GM06990 (cell line): ENCODE measurements around the gene NIPBL.
A peak's percentile ranks its signal among the peaks of the same experiment; 100 is the strongest.

Source experiments
- DNase-seq: peaks from one replicate; pipeline ENCODE4 v3.0.0-alpha.2; 2011; ENCODE audit not compliant: insufficient read length; ENCODE audit errors: extremely low read depth
- H3K27me3 ChIP-seq: replicated peaks from 2 replicates; pipeline ENCODE4 v1.6.0; 2011; ENCODE audit warnings: low read length; ENCODE audit not compliant: control insufficient read depth, insufficient read depth
- H3K36me3 ChIP-seq: 2 replicates; pipeline ENCODE4 v1.5.1; 2011; ENCODE audit warnings: low read length; ENCODE audit not compliant: control insufficient read depth, insufficient read depth
- H3K4me3 ChIP-seq: replicated peaks from 2 replicates; pipeline ENCODE4 v1.5.1; 2011; ENCODE audit warnings: low read depth, mild to moderate bottlenecking, control low read depth, low read length
- CTCF ChIP-seq: IDR thresholded peaks from 2 replicates; pipeline ENCODE4 v1.5.1; 2011; ENCODE audit warnings: low read length, control low read depth, mild to moderate bottlenecking, inconsistent platforms; ENCODE audit not compliant: insufficient read depth, poor library complexity, severe bottlenecking

The NIPBL gene

GRCh38 chr5:36876299-36876964 lies at the start of gene NIPBL:
NIPBL (plus strand) TSS chr5:36876769; CDS start chr5:36953697, 76,928 bp downstream.
- H3K4me3 ChIP-seq: peak within 1 kb of the TSS; percentile 70
- no peak for TF ChIP-seq CTCF
- DNase-seq: peak; percentile 89
- no peaks in the 10 kb centered on the region for H3K27me3 ChIP-seq
- no peaks in the 10 kb centered on the region for H3K36me3 ChIP-seq

GRCh38 chr5:36832274-36832673 lies 44.3 kb upstream of the NIPBL start:
- Histone ChIP-seq H3K4me3 (no peak overlapping the region), H3K27me3 (no peaks in the 10 kb centered on the region), H3K36me3 (no peaks in the 10 kb centered on the region)
- TF ChIP-seq CTCF: no peak
- DNase-seq: no peak

GRCh38 chr5:36836831-36837230 lies 39.7 kb upstream of the NIPBL start:
- no peak for TF ChIP-seq CTCF
- Histone ChIP-seq H3K27me3 (no peaks in the 10 kb centered on the region), H3K4me3 (no peak overlapping the region), H3K36me3 (no peaks in the 10 kb centered on the region)
- no peak for DNase-seq

- H3K27me3 ChIP-seq: no peaks in the 10 kb centered on the region
- DNase-seq: no peak
- H3K4me3 ChIP-seq: no peak overlapping the region
- no peaks in the 10 kb centered on the region for H3K36me3 ChIP-seq
- no peak for TF ChIP-seq CTCF
Measured at GRCh38 chr5:36839489-36840476, 36.8 kb upstream of the NIPBL start.

- Histone ChIP-seq H3K27me3 (no peaks in the 10 kb centered on the region), H3K36me3 (no peaks in the 10 kb centered on the region), H3K4me3 (no peak overlapping the region)
- DNase-seq: no peak
- no peak for TF ChIP-seq CTCF
Measured at GRCh38 chr5:36841677-36842076, 34.9 kb upstream of the NIPBL start.
